IPS DF 4.7 (cell line): ENCODE measurements around the gene CS.

Experiments used
- DNase-seq: peaks from one replicate; pipeline ENCODE4 v3.0.0-alpha.2; 2013; ENCODE audit warnings: low spot score; ENCODE audit errors: extremely low read depth

CS gene

GRCh38 chr12:56252649-56253048 is 47.5 kb downstream of the CS start:
- DNase-seq, result no peak

GRCh38 chr12:56248711-56249110 is 51.4 kb downstream of the CS start:
- DNase-seq, result no peak

GRCh38 chr12:56247923-56248322 is 52.2 kb downstream of the CS start:
- DNase-seq, result no peak

GRCh38 chr12:56244494-56244893 is 55.6 kb downstream of the CS start:
- no peak for DNase-seq

GRCh38 chr12:56243731-56244181 is 56.4 kb downstream of the CS start:
- DNase-seq, result no peak

GRCh38 chr12:56242986-56243385 is 57.1 kb downstream of the CS start:
- no peak for DNase-seq

GRCh38 chr12:56241424-56242303 is 58.5 kb downstream of the CS start:
- DNase-seq, result no peak

GRCh38 chr12:56237552-56237951 is 62.6 kb downstream of the CS start:
- DNase-seq, result no peak

GRCh38 chr12:56236985-56237384 is 63.1 kb downstream of the CS start:
- DNase-seq, result no peak

GRCh38 chr12:56236091-56236490 is 64.0 kb downstream of the CS start:
- no peak for DNase-seq

GRCh38 chr12:56234746-56235436 is 65.2 kb downstream of the CS start:
- no peak for DNase-seq

- no peak for DNase-seq
Observed at GRCh38 chr12:56231184-56231582, 68.9 kb downstream of the CS start.

GRCh38 chr12:56230432-56231183 is 69.5 kb downstream of the CS start:
- DNase-seq, result no peak

GRCh38 chr12:56229916-56230431 is 70.2 kb downstream of the CS start, which contains the start of gene SLC39A5:
SLC39A5 (plus strand) TSS chr12:56230051; CDS start chr12:56231275, 1,224 bp downstream.
- DNase-seq, result no peak

- no peak for DNase-seq
Observed at GRCh38 chr12:56229082-56229481, 71.0 kb downstream of the CS start.

- no peak for DNase-seq
Observed at GRCh38 chr12:56224954-56225353, 75.2 kb downstream of the CS start.

GRCh38 chr12:56224102-56224701 is 75.9 kb downstream of the CS start, which contains the start of gene NABP2:
NABP2 (plus strand) TSS chr12:56224342; CDS start chr12:56224857, 515 bp downstream.
- peak; percentile 99 for DNase-seq

GRCh38 chr12:56223571-56224101 is 76.5 kb downstream of the CS start:
- DNase-seq, result no peak

GRCh38 chr12:56222531-56222895 is 77.6 kb downstream of the CS start:
- DNase-seq, result no peak

GRCh38 chr12:56221757-56222530 is 78.2 kb downstream of the CS start, which contains the start of gene RNF41:
RNF41 (minus strand) TSS chr12:56221922; CDS start chr12:56214047, 7,875 bp downstream.
- peak; percentile 95 for DNase-seq
